Measurements from ENCODE around the gene TOMM7. TPM values are rescaled to one million over a fixed set of nuclear protein-coding genes. Genes with fewer than 3 reads are reported as not detected.
"Not testable (repeated sequence)": the region's sequence is repeated elsewhere in the genome, so short reads cannot be mapped to it uniquely, and the experiment has no call there.

TOMM7 gene
- total and polyA plus RNA-seq, 12 donors, result 149 to 532 (median 523) TPM

- H3K4me3 ChIP-seq, result no peak overlapping the region
- H3K27me3 ChIP-seq, result no peaks in the 10 kb centered on the region
- ATAC-seq (peak in 2 of 8 donors; percentile 42 to 84), DNase-seq (no peak)
- intact Hi-C loops (cut with DNase I), result loop anchor here in 5 of 10 donors (5.0 to 10.0 kb wide), 4 partner anchors 54 to 226 kb away; partner anchors contain the start of gene IL6 (in 1 of the 5)
- 53 to 64% methylated on average over 5 of the region's 5 CpGs for WGBS, 2 donors
- peak overlapping the region in 2 of 10 donors; percentile 5 to 12 for H3K27ac ChIP-seq
- peaks cover 0 to 9% (median 0%) of the 10 kb centered on the region in 9 donors for H3K4me1 ChIP-seq
- H3K9me3 ChIP-seq, result no peaks in the 10 kb centered on the region
- TF ChIP-seq CTCF (IDR thresholded peaks at IDR 0.05), result no peak
- no peaks in the 10 kb centered on the region for H3K36me3 ChIP-seq
Observed at GRCh38 chr7:22781230-22781711, 41.4 kb downstream of the TOMM7 start.

GRCh38 chr7:22779730-22780323 lies 42.8 kb downstream of the TOMM7 start:
- intact Hi-C loops (cut with DNase I), result loop anchor here in 5 of 10 donors (5.0 to 10.0 kb wide), 4 partner anchors 53 to 225 kb away; partner anchors contain the start of gene IL6 (in 1 of the 5)
- H3K27me3 ChIP-seq, ATAC-seq, H3K4me3 ChIP-seq, H3K9me3 ChIP-seq, H3K36me3 ChIP-seq, DNase-seq, H3K27ac ChIP-seq, H3K4me1 ChIP-seq: not testable (repeated sequence)
- 74 to 82% methylated on average over 4 of the region's 4 CpGs for WGBS, 2 donors

- H3K27ac ChIP-seq, result no peak overlapping the region
- ATAC-seq (no peak), DNase-seq (no peak)
- no peak for TF ChIP-seq CTCF (IDR thresholded peaks at IDR 0.05)
- peaks cover 0 to 5% (median 0%) of the 10 kb centered on the region in 7 donors for H3K27me3 ChIP-seq
- 69 to 75% methylated on average over 4 of the region's 4 CpGs for WGBS, 2 donors
- intact Hi-C loops (cut with DNase I), result no loop called here
- peaks cover 0 to 7% (median 0%) of the 10 kb centered on the region in 9 donors for H3K4me1 ChIP-seq
- H3K9me3 ChIP-seq, result no peaks in the 10 kb centered on the region
- H3K36me3 ChIP-seq, result no peaks in the 10 kb centered on the region
- H3K4me3 ChIP-seq, result no peak overlapping the region
Observed at GRCh38 chr7:22776964-22777363, 45.7 kb downstream of the TOMM7 start.

- no peak overlapping the region for H3K27ac ChIP-seq
- WGBS, 2 donors, result 82 to 88% methylated on average over 4 of the region's 4 CpGs
- H3K36me3 ChIP-seq, result no peaks in the 10 kb centered on the region
- ATAC-seq, result no peak
- TF ChIP-seq CTCF (IDR thresholded peaks at IDR 0.05), result no peak
- peaks cover 0 to 6% (median 0%) of the 10 kb centered on the region in 7 donors for H3K27me3 ChIP-seq
- H3K9me3 ChIP-seq, result no peaks in the 10 kb centered on the region
- no peaks in the 10 kb centered on the region for H3K4me1 ChIP-seq
- no peak overlapping the region for H3K4me3 ChIP-seq
- no peak for DNase-seq
- intact Hi-C loops (cut with DNase I), result no loop called here
Observed at GRCh38 chr7:22772885-22773284, 49.8 kb downstream of the TOMM7 start.

- TF ChIP-seq CTCF (IDR thresholded peaks at IDR 0.05), result no peak
- Histone ChIP-seq H3K27me3 (peaks cover 0 to 6% (median 0%) of the 10 kb centered on the region in 7 donors), H3K4me3 (no peak overlapping the region), H3K4me1 (no peaks in the 10 kb centered on the region), H3K36me3 (no peaks in the 10 kb centered on the region), H3K27ac (no peak overlapping the region), H3K9me3 (no peaks in the 10 kb centered on the region)
- intact Hi-C loops (cut with DNase I), result no loop called here
- ATAC-seq (no peak), DNase-seq (no peak)
- 68 to 73% methylated on average over 4 of the region's 4 CpGs for WGBS, 2 donors
Observed at GRCh38 chr7:22771872-22772228, 50.8 kb downstream of the TOMM7 start.

Data from heart right ventricle (tissue), 16 donors.